Stimulated activated CD8-positive, alpha-beta memory T cell treated with anti-CD3 and anti-CD28 coated beads, Interleukin-2, amount 100 ng/mL, for 1 hour (primary cell): ENCODE data around the gene EFNA2.
"Not testable (repeated sequence)": the region's sequence is repeated elsewhere in the genome, so short reads cannot be mapped to it uniquely, and the experiment has no call there.

Source experiments
- DNase-seq, 2 donors: peaks; one replicate each; pipeline ENCODE4 v3.0.0-alpha.2; 2020; ENCODE audit warnings: low read depth in 2 of 2

Gene EFNA2

DNA sequence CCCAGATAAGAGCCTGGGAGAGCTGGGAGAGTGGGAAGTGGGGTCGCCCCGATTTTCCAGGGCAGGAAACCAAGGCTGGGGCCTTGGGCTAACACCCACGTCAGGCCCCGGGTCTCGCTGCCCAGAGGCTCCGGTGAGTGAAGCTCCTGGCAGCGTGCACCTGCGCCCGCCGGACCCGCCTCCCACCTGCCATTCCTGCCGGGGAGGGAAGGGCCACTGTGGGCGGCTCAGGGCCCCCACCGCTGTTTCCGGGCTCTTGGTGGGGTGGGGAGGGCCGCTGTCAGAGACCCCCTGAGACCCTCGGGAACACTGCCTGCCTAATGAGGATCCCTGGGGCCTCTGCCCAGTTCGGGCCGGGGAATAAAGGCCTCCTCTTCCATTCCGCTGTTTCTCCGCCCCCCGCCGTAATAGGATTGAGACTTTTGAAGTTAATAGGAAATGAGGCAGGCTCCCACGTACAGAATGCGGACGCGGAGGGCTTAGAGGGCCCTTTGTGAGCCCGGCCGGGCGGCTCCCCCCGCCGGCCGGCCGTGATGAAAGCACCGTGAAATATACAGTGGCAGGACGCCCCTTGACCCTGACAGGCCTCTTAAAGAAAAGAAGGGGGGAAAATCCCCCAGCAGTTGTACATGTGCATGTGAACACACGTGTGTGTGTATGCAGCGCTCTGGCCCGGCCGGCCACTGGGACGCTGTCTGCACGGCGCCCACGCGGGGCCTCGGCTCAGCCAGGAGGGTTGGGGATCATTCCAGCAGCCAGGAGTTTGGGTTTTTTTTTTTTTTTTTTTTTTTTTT is 33.2 kb downstream of the EFNA2 start:
- DNase-seq: no peak

- DNase-seq: not testable (repeated sequence)
Measured at GRCh38 chr19:1320282-1320650, 34.6 kb downstream of the EFNA2 start.

DNA sequence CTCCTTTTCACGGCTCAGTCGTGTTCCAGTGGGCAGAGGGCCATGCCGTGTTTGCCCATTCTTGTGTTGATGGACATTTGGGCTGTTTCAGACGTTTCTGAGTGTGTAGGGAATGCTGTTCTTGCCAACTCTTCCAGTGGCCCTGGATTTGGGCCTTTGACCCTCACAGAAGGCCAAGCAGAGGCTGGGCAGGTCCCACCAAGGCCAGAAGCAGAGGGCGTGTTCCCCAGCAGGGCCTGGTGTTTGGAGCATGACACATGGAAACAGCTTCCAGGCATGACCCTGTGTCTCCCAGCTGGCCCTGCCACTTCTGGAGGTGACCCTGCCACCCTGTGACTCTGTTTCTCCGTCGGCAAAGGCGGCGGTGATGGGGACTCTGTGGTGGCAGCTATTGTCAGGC is 35.9 kb downstream of the EFNA2 start:
- no peak for DNase-seq

DNA sequence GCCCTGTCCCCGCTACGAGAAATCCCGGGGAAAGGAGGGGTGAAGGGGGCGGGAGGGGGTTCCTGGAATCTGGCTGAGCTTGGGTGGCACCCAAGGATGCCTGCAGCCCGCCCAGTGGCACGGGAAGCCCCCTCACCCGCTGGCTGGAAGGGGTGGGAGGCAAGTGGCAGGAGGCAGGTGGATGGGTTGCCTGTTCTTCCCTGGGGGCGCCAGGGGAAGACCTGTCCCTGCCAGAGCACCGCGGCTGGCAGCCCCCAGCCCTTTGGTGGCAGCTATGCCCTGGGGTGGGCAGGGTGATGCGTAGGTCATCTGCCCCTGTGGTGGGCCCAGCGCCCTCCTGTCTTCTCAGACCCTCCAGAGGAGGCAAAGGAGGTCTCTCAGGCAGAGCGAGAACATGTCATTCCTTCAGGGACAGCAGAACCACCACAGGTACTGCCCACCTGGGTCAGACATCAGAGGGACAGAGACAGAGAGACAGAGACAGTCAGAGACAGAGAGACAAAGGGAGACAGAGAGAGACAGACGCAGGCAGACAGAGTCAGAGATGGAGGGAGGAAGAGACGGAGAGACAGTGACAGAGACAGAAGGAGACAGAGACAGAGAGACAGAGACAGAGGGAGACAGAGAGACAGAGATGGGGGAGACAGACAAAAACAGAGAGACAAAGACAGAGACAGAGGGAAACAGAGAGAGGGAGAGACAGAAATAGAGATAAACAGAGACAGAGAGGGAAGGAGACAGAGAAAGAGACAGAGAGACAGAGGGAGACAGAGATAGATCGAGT is 36.7 kb downstream of the EFNA2 start:
- no peak for DNase-seq

DNA sequence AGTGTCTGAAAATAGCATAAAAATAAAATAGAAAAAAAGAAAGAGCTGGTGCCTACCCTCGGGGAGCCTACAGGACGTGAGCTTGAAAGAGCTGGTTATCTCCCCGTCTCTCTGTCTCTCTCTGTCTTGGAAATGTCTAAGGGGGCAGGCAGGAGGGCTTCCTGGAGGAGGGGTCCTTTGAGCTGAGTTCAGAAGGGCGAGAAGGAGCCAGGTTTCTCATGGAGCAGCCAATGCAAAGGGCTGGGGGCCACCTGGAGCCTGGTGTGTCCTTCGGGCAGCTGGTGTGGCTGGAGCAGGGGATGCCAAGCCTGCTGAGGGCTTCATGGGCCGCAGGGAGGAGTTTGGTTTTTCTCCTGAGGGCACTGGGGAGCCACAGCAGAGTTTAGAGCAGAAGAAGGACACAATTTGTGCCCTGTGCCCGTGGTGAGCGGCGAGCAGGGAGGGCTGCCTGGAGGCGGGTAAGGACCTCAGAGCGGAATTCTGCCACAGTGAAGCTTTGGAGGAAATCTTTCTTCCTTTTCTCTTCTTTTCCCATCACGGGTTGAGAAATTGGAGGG is 38.7 kb downstream of the EFNA2 start:
- no peak for DNase-seq

DNA sequence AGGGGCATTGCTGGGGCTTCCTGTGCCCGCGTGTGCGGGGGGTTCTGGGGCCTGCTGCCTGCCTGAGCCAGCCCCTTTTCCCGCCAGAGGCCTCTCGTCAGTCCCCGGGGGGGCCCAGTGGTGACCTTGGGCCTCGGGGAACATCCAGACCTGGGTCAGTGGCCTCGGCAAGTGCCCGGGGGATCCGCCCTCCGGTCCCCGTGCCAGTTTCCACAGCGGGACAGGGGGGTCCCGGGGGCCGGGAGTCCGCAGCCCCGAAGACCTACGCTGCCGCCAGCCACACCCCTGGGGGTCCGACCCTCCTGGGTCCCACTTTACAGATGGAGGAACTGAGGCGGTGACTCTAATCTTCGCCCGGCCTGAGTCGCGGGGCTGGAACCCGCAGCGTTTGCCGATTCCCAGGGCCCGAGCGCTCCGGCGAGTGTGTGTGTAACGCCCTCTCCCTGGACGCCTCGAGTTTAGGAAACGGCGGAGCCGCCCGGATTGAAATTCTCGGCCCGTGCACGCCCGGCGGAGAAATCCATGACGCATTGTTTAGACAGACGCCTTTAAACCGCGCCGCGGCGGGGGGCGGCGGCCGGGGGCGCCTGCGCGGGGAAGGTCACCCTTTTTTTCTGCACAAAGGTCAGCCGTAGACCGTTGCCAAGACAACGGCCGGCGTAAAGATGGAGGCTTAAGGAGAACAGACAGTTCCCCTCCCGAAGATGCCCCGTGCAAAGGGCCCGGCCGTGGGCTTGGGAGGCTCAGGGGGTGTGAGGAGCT is 39.3 kb downstream of the EFNA2 start:
- DNase-seq: no peak

- no peak for DNase-seq
Measured at GRCh38 chr19:1325568-1326294, 40.1 kb downstream of the EFNA2 start.

- DNase-seq: no peak
Measured at GRCh38 chr19:1327125-1327524, 41.5 kb downstream of the EFNA2 start.

DNA sequence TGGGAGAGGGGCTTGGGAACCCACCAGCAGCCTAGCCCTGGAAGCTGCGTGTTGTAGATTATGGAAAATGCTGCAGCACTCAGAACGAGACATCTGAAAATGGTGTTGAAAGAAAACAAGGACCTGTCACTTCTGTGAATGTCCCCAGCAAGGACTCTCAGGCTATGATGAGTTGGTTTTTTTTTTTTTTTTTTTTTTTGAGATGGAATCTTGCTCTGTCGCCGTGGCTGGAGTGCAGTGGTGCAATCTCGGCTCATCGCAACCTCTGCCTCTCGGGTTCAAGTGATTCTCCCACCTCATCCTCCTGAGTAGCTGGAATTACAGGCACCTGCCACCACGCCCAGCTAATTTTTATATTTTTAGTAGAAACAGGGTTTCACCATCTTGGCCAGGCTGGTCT is 46.5 kb downstream of the EFNA2 start:
- DNase-seq: not testable (repeated sequence)

- no peak for DNase-seq
Measured at GRCh38 chr19:1336079-1336684, 50.5 kb downstream of the EFNA2 start.

- DNase-seq: no peak
Measured at GRCh38 chr19:1340681-1341469, 55.2 kb downstream of the EFNA2 start.

DNA sequence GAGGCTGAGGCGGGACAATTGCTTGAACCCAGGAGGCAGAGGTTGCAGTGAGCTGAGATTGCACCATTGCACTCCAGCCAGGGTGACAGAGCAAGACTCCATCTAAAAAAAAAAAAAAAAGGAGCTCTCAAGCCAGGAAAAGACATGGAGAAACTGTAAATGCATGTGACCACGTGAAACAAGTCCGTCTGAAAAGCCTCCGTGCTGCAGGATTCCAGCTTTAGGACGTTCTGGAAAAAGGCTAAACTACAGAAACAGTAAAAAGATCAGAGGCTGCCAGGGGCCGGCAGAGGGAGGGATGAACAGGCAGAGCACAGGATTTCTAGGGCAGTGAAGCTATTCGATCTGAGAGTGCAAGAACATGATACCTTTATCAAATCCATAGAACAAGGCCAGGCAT is 57.4 kb downstream of the EFNA2 start:
- DNase-seq: no peak

GRCh38 chr19:1349211-1349610 is 63.5 kb downstream of the EFNA2 start:
- DNase-seq: no peak

DNA sequence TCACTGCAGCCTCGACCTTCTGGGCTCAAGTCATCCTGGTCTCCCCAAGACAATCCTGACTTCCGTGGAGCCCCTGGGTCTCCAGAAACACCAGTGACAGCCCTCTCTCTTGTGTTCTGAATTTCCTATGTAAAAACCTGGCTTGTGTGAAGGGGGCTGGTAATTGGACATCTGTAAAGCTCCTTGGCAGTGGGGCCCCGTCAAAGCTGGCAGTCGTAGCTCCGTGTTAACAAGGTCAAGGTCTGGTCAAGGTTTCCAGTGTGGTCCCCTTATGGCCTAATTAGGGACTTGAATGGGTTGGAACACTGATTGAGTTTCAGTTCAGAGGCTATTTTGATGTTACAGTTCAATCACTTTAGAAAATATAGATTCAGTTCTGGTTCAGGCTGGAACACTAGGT is 65.2 kb downstream of the EFNA2 start:
- no peak for DNase-seq
